ENCODE measurements around the gene RAB40AL. TPM values are rescaled to one million over a fixed set of nuclear protein-coding genes. Genes with fewer than 3 reads are reported as not detected.
"Not testable (repeated sequence)": the region's sequence is repeated elsewhere in the genome, so short reads cannot be mapped to it uniquely, and the experiment has no call there.

Gene RAB40AL
- total RNA-seq, 3 donors from 2014 or later = 1.3 to 3.6 (median 2.0) TPM

DNA sequence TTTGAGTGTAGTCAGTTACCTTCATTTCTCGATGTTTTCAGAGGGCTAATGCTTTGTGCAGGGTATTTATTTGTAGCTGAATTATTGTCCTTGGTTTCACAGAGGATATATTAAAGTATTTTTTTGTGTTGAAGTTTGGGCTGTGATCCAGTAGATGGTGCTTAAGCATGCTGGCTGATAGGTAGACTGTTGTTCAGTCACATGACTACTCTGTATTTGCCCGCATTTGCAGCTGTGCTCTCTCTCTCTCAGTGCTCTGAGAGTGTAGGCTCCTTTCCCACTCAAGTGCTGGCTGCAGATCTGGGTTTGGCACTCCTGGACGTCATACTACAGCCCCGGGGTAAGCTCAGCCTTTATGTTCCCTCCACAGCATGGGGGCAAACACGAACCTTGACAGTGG is 21.7 kb downstream of the RAB40AL start:
- TF ChIP-seq POLR2A (IDR thresholded peaks at IDR 0.05) = no peak
- no peak overlapping the region for H3K27ac ChIP-seq
- no peak overlapping the region for H3K4me3 ChIP-seq
- no peak for DNase-seq (ENCODE audit: low spot score in 2 of 2)
- intact Hi-C loops (cut with DNase I; ENCODE audit: low total_unique reads) = no loop called here
- H3K27me3 ChIP-seq = peaks cover 0 to 37% of the 10 kb centered on the region in 2 donors
- no peaks in the 10 kb centered on the region for H3K36me3 ChIP-seq
- H3K9me3 ChIP-seq = no peaks in the 10 kb centered on the region
- H3K4me1 ChIP-seq = no peaks in the 10 kb centered on the region

DNA sequence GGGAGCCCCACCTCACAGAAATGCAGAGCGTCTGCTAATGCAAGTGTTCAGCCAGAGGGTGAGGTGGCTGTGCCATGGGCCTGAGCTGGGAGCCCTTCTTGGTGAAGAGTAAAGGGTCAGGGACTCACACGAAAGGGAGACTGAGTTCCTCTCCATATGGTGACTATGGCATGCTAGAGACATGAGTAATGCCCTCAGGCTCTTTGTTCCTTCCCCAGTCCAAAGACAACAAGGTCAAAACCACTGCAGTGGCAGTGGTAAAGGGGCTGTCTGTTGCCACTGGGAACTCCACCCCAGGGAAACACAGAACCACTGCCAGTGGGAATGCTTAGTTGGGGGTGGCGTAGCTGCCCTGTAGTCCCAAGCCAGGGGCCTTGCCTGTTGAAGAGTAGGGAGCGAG is 22.4 kb downstream of the RAB40AL start:
- H3K27ac ChIP-seq = no peak overlapping the region
- H3K36me3 ChIP-seq = no peaks in the 10 kb centered on the region
- intact Hi-C loops (cut with DNase I; ENCODE audit: low total_unique reads) = no loop called here
- no peaks in the 10 kb centered on the region for H3K9me3 ChIP-seq
- no peak for DNase-seq (ENCODE audit: low spot score in 2 of 2)
- H3K4me3 ChIP-seq = no peak overlapping the region
- no peaks in the 10 kb centered on the region for H3K4me1 ChIP-seq
- TF ChIP-seq POLR2AphosphoS5 (IDR thresholded peaks at IDR 0.05) (no peak), POLR2A (IDR thresholded peaks at IDR 0.05) (no peak)
- TF ChIP-seq, protein P1, sequence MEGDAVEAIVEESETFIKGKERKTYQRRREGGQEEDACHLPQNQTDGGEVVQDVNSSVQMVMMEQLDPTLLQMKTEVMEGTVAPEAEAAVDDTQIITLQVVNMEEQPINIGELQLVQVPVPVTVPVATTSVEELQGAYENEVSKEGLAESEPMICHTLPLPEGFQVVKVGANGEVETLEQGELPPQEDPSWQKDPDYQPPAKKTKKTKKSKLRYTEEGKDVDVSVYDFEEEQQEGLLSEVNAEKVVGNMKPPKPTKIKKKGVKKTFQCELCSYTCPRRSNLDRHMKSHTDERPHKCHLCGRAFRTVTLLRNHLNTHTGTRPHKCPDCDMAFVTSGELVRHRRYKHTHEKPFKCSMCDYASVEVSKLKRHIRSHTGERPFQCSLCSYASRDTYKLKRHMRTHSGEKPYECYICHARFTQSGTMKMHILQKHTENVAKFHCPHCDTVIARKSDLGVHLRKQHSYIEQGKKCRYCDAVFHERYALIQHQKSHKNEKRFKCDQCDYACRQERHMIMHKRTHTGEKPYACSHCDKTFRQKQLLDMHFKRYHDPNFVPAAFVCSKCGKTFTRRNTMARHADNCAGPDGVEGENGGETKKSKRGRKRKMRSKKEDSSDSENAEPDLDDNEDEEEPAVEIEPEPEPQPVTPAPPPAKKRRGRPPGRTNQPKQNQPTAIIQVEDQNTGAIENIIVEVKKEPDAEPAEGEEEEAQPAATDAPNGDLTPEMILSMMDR (IDR thresholded peaks at IDR 0.05) = no peak
- peaks cover 0 to 33% of the 10 kb centered on the region in 2 donors for H3K27me3 ChIP-seq

- intact Hi-C loops (cut with DNase I; ENCODE audit: low total_unique reads) = no loop called here
- H3K27ac ChIP-seq = no peak overlapping the region
- H3K4me1 ChIP-seq = no peaks in the 10 kb centered on the region
- H3K27me3 ChIP-seq = peaks cover 0 to 26% of the 10 kb centered on the region in 2 donors
- H3K36me3 ChIP-seq = no peaks in the 10 kb centered on the region
- TF ChIP-seq POLR2A (IDR thresholded peaks at IDR 0.05) (no peak), POLR2AphosphoS5 (IDR thresholded peaks at IDR 0.05) (no peak)
- TF ChIP-seq, protein P1 (IDR thresholded peaks at IDR 0.05) = no peak
- no peak overlapping the region for H3K4me3 ChIP-seq
- H3K9me3 ChIP-seq = peaks cover 5 to 10% of the 10 kb centered on the region in 2 donors
- no peak for DNase-seq (ENCODE audit: low spot score in 2 of 2)
These were observed 26.9 kb downstream of the RAB40AL start for GRCh38 chrX:102963955-102964354.

DNA sequence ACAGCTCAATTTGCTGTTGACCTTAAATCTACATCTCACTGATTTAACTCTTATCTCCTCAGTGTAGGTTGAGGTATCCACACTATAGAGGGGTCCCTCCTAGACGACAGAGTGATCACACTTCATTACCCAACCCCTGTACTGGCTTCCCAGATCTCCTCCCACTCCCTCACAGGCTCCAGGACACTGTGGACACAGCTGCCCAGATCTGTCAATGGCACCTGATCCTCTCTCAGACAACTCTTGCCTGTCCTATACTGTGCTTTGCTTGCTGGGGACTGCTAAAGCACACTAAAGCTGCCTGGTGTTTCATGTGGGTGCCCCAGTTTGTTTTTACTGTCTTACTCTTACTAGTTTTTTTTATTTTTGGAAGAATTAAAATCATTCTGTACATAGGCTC is 27.9 kb downstream of the RAB40AL start:
- no peak for DNase-seq (ENCODE audit: low spot score in 2 of 2)
- Histone ChIP-seq H3K4me3 (no peak overlapping the region), H3K36me3 (no peaks in the 10 kb centered on the region), H3K27me3 (peaks cover 0 to 16% of the 10 kb centered on the region in 2 donors), H3K9me3 (peaks cover 5 to 17% of the 10 kb centered on the region in 2 donors), H3K4me1 (no peaks in the 10 kb centered on the region), H3K27ac (no peak overlapping the region)
- intact Hi-C loops (cut with DNase I; ENCODE audit: low total_unique reads) = no loop called here
- TF ChIP-seq, protein P1 (IDR thresholded peaks at IDR 0.05) = no peak
- no peak for TF ChIP-seq POLR2A (IDR thresholded peaks at IDR 0.05)
- no peak for TF ChIP-seq POLR2AphosphoS5 (IDR thresholded peaks at IDR 0.05)

DNA sequence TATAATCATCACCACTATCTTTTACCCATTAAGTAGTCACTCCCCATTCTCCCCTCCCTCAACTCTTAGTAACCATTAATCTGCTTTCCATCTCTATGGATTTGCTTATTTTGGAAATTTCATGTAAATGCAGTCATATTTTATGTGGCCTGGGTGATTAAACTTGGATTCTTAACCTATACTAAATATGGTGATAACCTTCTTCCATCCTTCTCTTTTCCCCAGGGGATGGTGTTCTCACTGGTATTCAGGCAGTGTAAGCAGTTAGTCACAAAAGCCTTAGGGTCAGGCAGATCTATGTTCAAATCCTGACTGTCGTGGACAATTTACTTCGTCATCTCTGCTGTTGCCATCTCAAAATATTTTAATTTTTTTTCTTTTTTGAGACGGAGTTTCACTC is 29.6 kb downstream of the RAB40AL start:
- no peak overlapping the region for H3K27ac ChIP-seq
- no peaks in the 10 kb centered on the region for H3K36me3 ChIP-seq
- no peak overlapping the region for H3K4me3 ChIP-seq
- H3K27me3 ChIP-seq = peaks cover 0 to 9% of the 10 kb centered on the region in 2 donors
- intact Hi-C loops (cut with DNase I; ENCODE audit: low total_unique reads) = no loop called here
- TF ChIP-seq, protein P1 (IDR thresholded peaks at IDR 0.05) = no peak
- TF ChIP-seq POLR2AphosphoS5 (IDR thresholded peaks at IDR 0.05) = no peak
- TF ChIP-seq POLR2A (IDR thresholded peaks at IDR 0.05) = no peak
- DNase-seq (ENCODE audit: low spot score in 2 of 2) = no peak
- no peaks in the 10 kb centered on the region for H3K4me1 ChIP-seq
- H3K9me3 ChIP-seq = peaks cover 5 to 35% of the 10 kb centered on the region in 2 donors

DNA sequence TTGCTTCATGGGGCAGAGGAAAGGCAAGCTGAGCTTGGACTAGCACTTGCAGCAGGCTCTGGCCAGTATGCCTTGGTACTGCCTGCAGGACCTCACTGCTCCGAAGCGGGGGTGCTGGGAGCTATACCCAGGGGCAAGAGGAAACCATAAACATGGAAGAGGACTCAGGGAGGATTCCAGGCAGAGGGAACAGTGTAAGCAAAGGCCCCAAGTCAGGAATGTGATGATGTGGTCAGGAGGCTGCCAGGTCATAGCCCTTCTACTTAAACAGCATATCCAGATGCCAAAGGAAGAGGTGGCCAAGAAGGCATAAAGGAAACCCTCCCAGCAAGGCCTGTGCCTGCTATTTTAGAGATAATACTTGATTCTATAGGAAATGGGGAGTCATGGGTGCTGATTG is 31.1 kb downstream of the RAB40AL start:
- no peaks in the 10 kb centered on the region for H3K36me3 ChIP-seq
- H3K9me3 ChIP-seq = peaks cover 16 to 50% of the 10 kb centered on the region in 2 donors
- H3K27ac ChIP-seq = no peak overlapping the region
- no peak overlapping the region for H3K4me3 ChIP-seq
- intact Hi-C loops (cut with DNase I; ENCODE audit: low total_unique reads) = no loop called here
- DNase-seq (ENCODE audit: low spot score in 2 of 2) = no peak
- H3K4me1 ChIP-seq = no peaks in the 10 kb centered on the region
- peaks cover 0 to 6% of the 10 kb centered on the region in 2 donors for H3K27me3 ChIP-seq
- TF ChIP-seq POLR2A (IDR thresholded peaks at IDR 0.05) = no peak
- TF ChIP-seq, protein P1 (IDR thresholded peaks at IDR 0.05) = no peak
- TF ChIP-seq POLR2AphosphoS5 (IDR thresholded peaks at IDR 0.05) = no peak

GRCh38 chrX:102971536-102971935 is 34.5 kb downstream of the RAB40AL start:
- intact Hi-C loops (cut with DNase I; ENCODE audit: low total_unique reads); H3K4me1 ChIP-seq; H3K36me3 ChIP-seq; H3K4me3 ChIP-seq; H3K27me3 ChIP-seq; H3K27ac ChIP-seq; DNase-seq (ENCODE audit: low spot score in 2 of 2): not testable (repeated sequence)
- H3K9me3 ChIP-seq = peaks cover 16 to 61% of the 10 kb centered on the region in 2 donors

Measured in breast epithelium (tissue), 4 donors.